Keratinocyte (primary cell): ENCODE data around the gene PHLDA3. TPM values are rescaled to one million over a fixed set of nuclear protein-coding genes. Genes with fewer than 3 reads are reported as not detected.

ENCODE experiments used
- DNase-seq: peaks from one replicate; pipeline ENCODE4 v3.0.0-alpha.2; 2011; ENCODE audit warnings: low read depth, missing footprints, low spot score
- FAIRE-seq: peaks from 2 replicates; lab custom pipeline; 2011; peaks lifted over from hg19 to GRCh38; lab: Jason Lieb, UNC
- H2AFZ ChIP-seq: 2 replicates; pipeline ENCODE4 v1.6.0; 2012; ENCODE audit warnings: low read length, control low read depth, inconsistent platforms; ENCODE audit not compliant: control insufficient read depth
- H3K27ac ChIP-seq: 2 replicates; pipeline ENCODE4 v1.5.1; 2011; ENCODE audit warnings: low read length; ENCODE audit not compliant: control insufficient read depth, insufficient read depth
- H3K27me3 ChIP-seq: 3 replicates; pipeline ENCODE4 v1.6.0; 2011; ENCODE audit warnings: low read length; ENCODE audit not compliant: control insufficient read depth, insufficient read depth; ENCODE audit errors: extremely low read depth
- H3K36me3 ChIP-seq, 2 experiments: 2 replicates in 1 of 2; 3 replicates in 1 of 2; pipeline ENCODE4 v1.5.1; 2011; ENCODE audit warnings: low read length in 2 of 2, mild to moderate bottlenecking in 1 of 2; ENCODE audit not compliant: control insufficient read depth in 2 of 2, insufficient read depth in 2 of 2; ENCODE audit errors: extremely low read depth in 1 of 2
- H3K4me1 ChIP-seq: 3 replicates; pipeline ENCODE4 v1.5.1; 2011; ENCODE audit warnings: low read length; ENCODE audit not compliant: control insufficient read depth, insufficient read depth; ENCODE audit errors: extremely low read depth
- H3K4me2 ChIP-seq: 3 replicates; pipeline ENCODE4 v1.6.0; 2011; ENCODE audit warnings: low read depth, low read length; ENCODE audit not compliant: control insufficient read depth, insufficient read depth; ENCODE audit errors: extremely low read depth
- H3K4me3 ChIP-seq, 3 experiments: fragments of 200-600 bp in 1 of 3; sonication (generic) in 1 of 3; 2 replicates in 2 of 3; 3 replicates in 1 of 3; pipeline ENCODE4 v1.5.1; 2011 to 2016; ENCODE audit warnings: low read length in 3 of 3, mild to moderate bottlenecking in 3 of 3, control low read depth in 2 of 3, inconsistent platforms in 1 of 3, low read depth in 1 of 3, mixed read lengths in 1 of 3, mixed run types in 1 of 3, moderate library complexity in 1 of 3; ENCODE audit not compliant: control insufficient read depth in 2 of 3, insufficient read depth in 2 of 3; ENCODE audit errors: extremely low read depth in 1 of 3
- H3K79me2 ChIP-seq: 2 replicates; pipeline ENCODE4 v1.6.0; 2012; ENCODE audit warnings: low read length; ENCODE audit not compliant: control insufficient read depth, insufficient read depth
- H3K9ac ChIP-seq: 3 replicates; pipeline ENCODE4 v1.6.0; 2011; ENCODE audit warnings: low read length; ENCODE audit not compliant: control insufficient read depth, insufficient read depth; ENCODE audit errors: extremely low read depth
- H3K9me1 ChIP-seq: 3 replicates; pipeline ENCODE4 v1.6.0; 2011; ENCODE audit warnings: low read length; ENCODE audit not compliant: control insufficient read depth, insufficient read depth; ENCODE audit errors: extremely low read depth
- H3K9me3 ChIP-seq: 2 replicates; pipeline ENCODE4 v1.5.1; 2012; ENCODE audit warnings: low read depth, low read length; ENCODE audit not compliant: control insufficient read depth
- H4K20me1 ChIP-seq: 3 replicates; pipeline ENCODE4 v1.6.0; 2011; ENCODE audit warnings: low read length; ENCODE audit not compliant: control insufficient read depth, insufficient read depth; ENCODE audit errors: extremely low read depth
- CTCF ChIP-seq, 3 experiments: IDR thresholded peaks in 1 of 3; conservative IDR thresholded peaks in 1 of 3; optimal IDR thresholded peaks in 1 of 3; 2 replicates in 2 of 3; 3 replicates in 1 of 3; pipeline versions ENCODE3 to v1.5.1; 2011; ENCODE audit warnings: low read length in 3 of 3, mild to moderate bottlenecking in 3 of 3, moderate library complexity in 2 of 3, control low read depth in 1 of 3, inconsistent platforms in 1 of 3; ENCODE audit not compliant: insufficient read depth in 2 of 3; ENCODE audit errors: extremely low read depth in 1 of 3
- EZH2 ChIP-seq: IDR thresholded peaks from one replicate; pipeline ENCODE4 v1.6.1; 2012; ENCODE audit warnings: inconsistent platforms, mild to moderate bottlenecking, low read length, moderate library complexity
- dilution Hi-C: fragments of 300-500 bp; cut with MboI; formaldehyde crosslinking; loops from one replicate; pipeline ENCODE4 v1.7.0; 2020; ENCODE audit warnings: low sequenced_read_pairs; ENCODE audit not compliant: extremely low pct_ligation_motif_present
- polyA plus RNA-seq, 5 experiments: library from polyadenylated mRNA; depleted of rRNA in 3 of 5; stranded (reverse) in 3 of 5; stranded (forward) in 1 of 5; unstranded in 1 of 5; fragments of >200 nt; gene quantifications; 1 replicate in 1 of 5; 2 replicates in 3 of 5; 3 replicates in 1 of 5; pipeline versions ENCODE4 v1.2.1 to v1.2.3, GENCODE V29; 2011 to 2012; ENCODE audit warnings: missing spikeins in 2 of 5, low read depth in 1 of 5, low replicate concordance in 1 of 5

Gene PHLDA3
- polyA plus RNA-seq, 1 donor (not counting 4 experiments of a cell fraction or from before 2014, with no cell fraction given), result 48.2 TPM

DNA sequence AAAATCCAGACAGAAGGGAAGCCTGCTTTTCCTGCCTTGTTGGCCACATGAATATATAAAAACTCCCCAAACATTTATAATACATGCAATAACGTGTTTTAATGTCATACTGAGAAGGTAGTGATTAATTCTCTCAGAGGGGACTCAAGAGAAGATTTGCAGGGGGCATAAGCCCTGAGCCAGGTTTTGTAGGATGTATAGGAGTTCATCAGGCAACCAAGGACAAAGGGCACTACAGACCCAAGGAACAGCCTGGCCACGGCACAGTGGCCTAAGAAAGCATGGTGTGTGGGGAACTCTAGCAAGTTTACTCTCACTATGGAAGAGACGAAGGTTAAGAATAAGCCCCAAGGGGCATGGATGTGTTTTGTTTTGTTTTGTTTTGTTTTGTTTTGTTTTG, 32.0 kb downstream of the PHLDA3 start:
- H4K20me1 ChIP-seq, result no peaks in the 10 kb centered on the region
- H3K4me2 ChIP-seq, result no peak overlapping the region
- H3K27me3 ChIP-seq, result no peaks in the 10 kb centered on the region
- DNase-seq (no peak), FAIRE-seq (no peak)
- TF ChIP-seq EZH2 (no peak), CTCF (optimal IDR thresholded peaks at IDR 0.05 in 1 of 3, IDR thresholded peaks at IDR 0.05 in 1 of 3, conservative IDR thresholded peaks at IDR 0.05 in 1 of 3; ENCODE audit: extremely low read depth in 1 of 3, insufficient read depth in 2 of 3, low read length in 3 of 3) (no peak)
- no peak overlapping the region for H2AFZ ChIP-seq
- no peak overlapping the region for H3K9ac ChIP-seq
- no peaks in the 10 kb centered on the region for H3K9me1 ChIP-seq
- no peaks in the 10 kb centered on the region for H3K36me3 ChIP-seq
- H3K79me2 ChIP-seq, result no peaks in the 10 kb centered on the region
- H3K9me3 ChIP-seq, result no peaks in the 10 kb centered on the region
- H3K4me1 ChIP-seq, result peaks cover 8% of the 10 kb centered on the region
- no peak overlapping the region for H3K27ac ChIP-seq
- dilution Hi-C loops, result no loop called here
- no peak overlapping the region for H3K4me3 ChIP-seq

GRCh38 chr1:201436393-201436792, 32.6 kb downstream of the PHLDA3 start:
- no peak overlapping the region for H3K27ac ChIP-seq
- no peak overlapping the region for H3K4me3 ChIP-seq
- no peaks in the 10 kb centered on the region for H4K20me1 ChIP-seq
- no peak overlapping the region for H3K9ac ChIP-seq
- DNase-seq, result no peak
- TF ChIP-seq CTCF (optimal IDR thresholded peaks at IDR 0.05 in 1 of 3, IDR thresholded peaks at IDR 0.05 in 1 of 3, conservative IDR thresholded peaks at IDR 0.05 in 1 of 3; ENCODE audit: extremely low read depth in 1 of 3, insufficient read depth in 2 of 3, low read length in 3 of 3) (peak in 1 of 3 experiments; percentile 13), EZH2 (no peak)
- dilution Hi-C loops, result no loop called here
- FAIRE-seq, result no peak
- H2AFZ ChIP-seq, result no peak overlapping the region
- H3K9me3 ChIP-seq, result no peaks in the 10 kb centered on the region
- H3K4me1 ChIP-seq, result peaks cover 8% of the 10 kb centered on the region
- no peaks in the 10 kb centered on the region for H3K9me1 ChIP-seq
- H3K79me2 ChIP-seq, result no peaks in the 10 kb centered on the region
- H3K27me3 ChIP-seq, result no peaks in the 10 kb centered on the region
- no peaks in the 10 kb centered on the region for H3K36me3 ChIP-seq
- H3K4me2 ChIP-seq, result no peak overlapping the region
